H1 (cell line): ENCODE results near the gene NLRP8. TPM values are rescaled to one million over a fixed set of nuclear protein-coding genes. Genes with fewer than 3 reads are reported as not detected.

Experiments
- BACH1 ChIP-seq: IDR thresholded peaks from 2 replicates; pipeline ENCODE4 v1.6.1; 2012; ENCODE audit warnings: low read length, improper control_type of control experiment
- BRCA1 ChIP-seq: IDR thresholded peaks from 2 replicates; pipeline ENCODE4 v1.6.1; 2012; ENCODE audit warnings: low read depth, low read length, improper control_type of control experiment
- CHD7 ChIP-seq: fragments of 300-600 bp; sonication (generic); IDR thresholded peaks from 2 replicates; pipeline ENCODE4 v1.7.1; 2012; ENCODE audit warnings: low read length, moderate library complexity, mild to moderate bottlenecking, inconsistent platforms; ENCODE audit not compliant: insufficient replicate concordance
- CTBP2 ChIP-seq: IDR thresholded peaks from 2 replicates; pipeline ENCODE4 v1.7.0; 2011; ENCODE audit warnings: borderline replicate concordance, mild to moderate bottlenecking, moderate library complexity, mixed read lengths, low read length; ENCODE audit not compliant: insufficient read depth, insufficient read length
- EZH2 ChIP-seq: fragments of 200-600 bp; sonication (generic); IDR thresholded peaks from 2 replicates; pipeline ENCODE4 v1.7.1; 2012; ENCODE audit warnings: low read depth, mild to moderate bottlenecking, moderate library complexity, low read length, inconsistent platforms; ENCODE audit not compliant: severe bottlenecking
- GABPA ChIP-seq: IDR thresholded peaks from 2 replicates; pipeline ENCODE4 v1.6.1; 2011; ENCODE audit warnings: mild to moderate bottlenecking, low read length, moderate library complexity, borderline replicate concordance; ENCODE audit not compliant: insufficient read depth
- JUN ChIP-seq: IDR thresholded peaks from 2 replicates; pipeline ENCODE4 v1.6.1; 2011; ENCODE audit warnings: low read depth, mild to moderate bottlenecking, improper control_type of control experiment, low read length
- SUZ12 ChIP-seq: fragments of 200-600 bp; sonication (generic); IDR thresholded peaks from 2 replicates; pipeline ENCODE4 v1.6.1; 2012; ENCODE audit warnings: mild to moderate bottlenecking, inconsistent platforms, low read length, moderate library complexity, mixed read lengths
- polyA plus RNA-seq, 7 experiments: library from polyadenylated mRNA; depleted of rRNA in 3 of 7; stranded (reverse) in 5 of 7; unstranded in 2 of 7; fragments of >200 nt in 5 of 7; fragments of 200-250 nt in 2 of 7; gene quantifications; 1 replicate in 5 of 7; 2 replicates in 1 of 7; 4 replicates in 1 of 7; pipeline versions ENCODE4 v1.2.1 to v1.2.3, GENCODE V29; 2011 to 2013; ENCODE audit warnings: missing spikeins in 2 of 7, mixed read lengths in 2 of 7
- total RNA-seq: library from RNA; stranded (reverse); fragmentation: NEBNext Ultra II Directional; extraction: Animal tissue kit (Norgen Biotek cat#: 25700); gene quantifications from 2 replicates; pipeline ENCODE4 v1.2.1, GENCODE V29; 2021

The NLRP8 gene
- total and polyA plus RNA-seq, 2 of the 8 experiments (the other 6 are each of a cell fraction or from before 2014, with no cell fraction given): not detected

GRCh38 chr19:55956431-55956830 lies 8.8 kb downstream of the NLRP8 start (continued):
- TF ChIP-seq CTBP2: no peak
- no peak for TF ChIP-seq SUZ12
- TF ChIP-seq EZH2: no peak
- TF ChIP-seq CHD7: no peak
- no peak for TF ChIP-seq GABPA
- no peak for TF ChIP-seq BRCA1
- TF ChIP-seq JUN: no peak
- TF ChIP-seq BACH1: no peak
